SKM-1 (cell line): ENCODE data around the gene NEU1.
"Not testable (repeated sequence)": the region's sequence is repeated elsewhere in the genome, so short reads cannot be mapped to it uniquely, and the experiment has no call there.

Experiments
- DNase-seq: peaks from one replicate; lab custom pipeline; 2025; ENCODE audit not compliant: unreplicated experiment; lab: John Stamatoyannopoulos, UW

Gene NEU1

DNA sequence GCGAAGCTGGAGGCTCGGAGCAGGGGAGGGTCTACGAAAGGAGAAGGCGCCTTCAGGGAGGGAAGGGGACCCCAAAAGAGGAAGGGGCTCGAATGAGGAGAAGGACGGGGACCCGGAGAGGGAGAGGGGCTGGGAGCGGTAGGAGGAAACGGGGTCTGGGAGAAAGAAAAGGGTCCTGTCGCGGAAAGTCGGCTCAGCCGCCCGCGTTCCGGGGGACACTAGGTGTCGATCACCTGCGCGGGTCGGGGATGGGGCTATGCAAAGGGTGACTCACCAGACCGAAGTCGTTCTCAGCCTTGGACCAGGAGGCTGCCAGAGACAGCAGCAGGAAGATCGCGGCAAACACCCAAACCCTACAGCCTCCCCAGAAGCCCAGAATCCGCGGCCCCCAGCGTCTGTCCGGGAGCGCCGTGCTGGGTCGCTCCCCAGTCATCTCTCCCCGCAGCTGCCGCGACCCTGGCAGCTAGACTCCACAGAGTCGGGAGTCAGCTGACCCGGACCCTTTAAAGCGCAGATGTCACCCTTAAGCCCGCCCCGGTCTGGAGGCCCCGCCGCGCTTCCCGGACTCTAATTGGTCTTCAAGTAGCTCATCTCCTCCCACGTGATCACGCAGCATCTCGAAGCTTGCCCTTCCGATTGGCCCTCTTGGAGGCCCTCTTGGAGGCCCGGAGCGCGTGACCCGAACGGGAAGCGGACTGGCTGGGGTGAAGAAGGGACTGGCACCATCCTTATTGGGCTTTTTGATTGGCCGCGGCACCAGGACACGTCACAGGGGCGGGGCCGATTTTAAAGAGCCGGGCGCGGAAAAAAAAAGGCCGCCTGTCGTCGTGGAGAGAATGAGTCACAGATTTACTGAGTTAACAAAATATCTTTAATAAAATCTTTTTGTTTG, at the start of gene NEU1:
TSS of gene NEU1 (minus strand) at position 478 of the 892 bp plus-strand sequence. CDS start at position 433, 45 bp downstream.
- DNase-seq, result peak; percentile 100

- no peak for DNase-seq
Observed at GRCh38 chr6:31911826-31912585, 49.4 kb upstream of the NEU1 start.

- DNase-seq, result not testable (repeated sequence)
Observed at GRCh38 chr6:31909298-31909697, 46.7 kb upstream of the NEU1 start.

DNA sequence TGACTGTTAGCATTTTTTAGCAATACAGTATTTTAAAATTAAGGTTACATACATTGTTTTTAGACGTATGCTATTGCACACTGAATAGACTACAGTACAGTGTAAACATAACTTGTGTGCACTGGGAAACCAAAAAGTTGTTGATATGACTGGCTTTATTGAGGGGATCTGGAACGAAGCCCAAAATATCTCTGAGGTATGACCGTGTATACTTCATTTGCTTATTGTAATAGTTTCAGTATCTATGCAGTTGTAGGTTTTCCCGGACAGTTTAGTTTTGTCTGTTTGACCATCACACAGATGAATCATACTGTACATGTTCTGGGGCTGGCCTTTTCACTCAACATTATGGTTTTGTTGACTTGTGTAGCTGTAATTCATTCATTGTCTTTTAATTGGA, 46.2 kb upstream of the NEU1 start:
- DNase-seq, result no peak

DNA sequence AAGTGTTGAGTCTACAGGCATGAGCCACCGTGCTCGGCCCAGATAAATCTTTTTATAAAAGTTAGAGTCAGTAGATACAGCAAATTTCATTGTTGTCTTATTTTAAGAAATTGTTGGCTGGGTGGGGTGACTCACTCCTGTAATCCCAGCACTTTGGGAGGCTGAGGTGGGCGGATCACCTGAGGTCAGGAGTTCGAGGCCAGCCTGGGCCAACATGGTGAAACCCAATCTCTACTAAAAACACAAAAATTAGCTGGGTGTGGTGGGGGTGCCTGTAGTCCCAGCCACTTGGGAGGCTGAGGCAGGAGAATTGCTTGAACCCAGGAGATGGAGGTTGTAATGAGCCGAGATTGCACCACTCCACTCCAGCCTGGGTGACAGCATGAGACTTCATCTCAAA, 45.6 kb upstream of the NEU1 start:
- not testable (repeated sequence) for DNase-seq

- DNase-seq, result peak; percentile 71
Observed at GRCh38 chr6:31907158-31907813, 44.7 kb upstream of the NEU1 start.

GRCh38 chr6:31906727-31907126, 44.1 kb upstream of the NEU1 start:
- DNase-seq, result not testable (repeated sequence)

- no peak for DNase-seq
Observed at GRCh38 chr6:31906122-31906521, 43.5 kb upstream of the NEU1 start.

- no peak for DNase-seq
Observed at GRCh38 chr6:31905041-31905440, 42.4 kb upstream of the NEU1 start.

DNA sequence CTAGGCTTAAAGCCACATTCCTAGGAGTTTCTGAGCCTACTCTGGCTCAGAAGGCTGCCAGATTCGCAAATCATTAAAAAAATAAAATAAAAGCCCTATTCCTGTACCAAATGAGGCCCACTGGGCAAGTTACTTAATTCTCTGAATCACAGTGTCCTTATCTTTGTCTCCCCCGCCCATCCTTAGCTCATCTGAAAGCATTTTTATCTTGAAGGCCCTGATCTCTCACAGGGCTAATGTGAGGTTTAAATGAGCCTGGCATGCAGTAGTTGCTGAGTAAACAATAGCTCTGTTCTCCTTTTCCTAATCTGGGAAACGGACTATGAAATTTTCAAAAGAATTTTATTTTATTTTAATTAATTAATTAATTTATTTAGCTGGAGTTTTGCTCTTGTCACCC, 41.3 kb upstream of the NEU1 start:
- DNase-seq, result no peak

DNA sequence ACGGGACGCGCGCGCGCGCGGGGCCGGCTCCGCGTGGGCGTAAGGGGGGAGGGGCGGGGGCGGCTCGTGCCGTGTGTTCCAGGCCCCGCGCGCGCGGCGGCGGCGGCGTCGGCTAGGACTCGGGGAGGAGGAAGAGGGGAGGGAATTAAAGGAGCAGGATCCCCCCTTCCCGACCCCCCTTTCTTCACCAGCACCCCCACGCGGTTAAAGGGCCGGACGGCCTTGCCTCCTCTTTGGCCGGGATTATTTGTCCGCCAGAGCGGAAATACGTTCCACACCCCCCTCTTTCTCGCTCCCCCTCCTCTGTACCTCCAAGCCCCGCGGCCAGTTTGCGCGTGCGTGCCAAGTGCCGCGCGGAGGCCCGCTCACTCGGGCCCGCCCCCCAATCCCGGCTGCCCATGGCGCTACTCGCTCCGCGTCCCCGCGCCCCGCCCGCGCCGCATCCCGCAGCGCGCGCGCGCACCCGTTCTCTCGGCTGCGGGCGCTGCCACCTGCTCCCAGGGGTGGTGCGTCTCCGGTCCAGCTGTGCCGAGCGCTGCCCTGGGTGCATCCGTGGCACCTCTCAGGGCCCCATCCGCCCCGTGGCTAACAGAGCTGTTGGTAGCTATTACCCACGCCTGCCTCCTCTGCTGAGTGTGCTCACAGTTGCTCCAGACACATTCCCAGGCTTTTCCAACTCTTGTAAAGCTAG, 39.5 kb upstream of the NEU1 start, which contains the start of gene ZBTB12:
TSS of gene ZBTB12 (minus strand) at position 134 of the 691 bp plus-strand sequence. CDS start 781 bp downstream, outside the sequence.
- DNase-seq, result peak; percentile 69

DNA sequence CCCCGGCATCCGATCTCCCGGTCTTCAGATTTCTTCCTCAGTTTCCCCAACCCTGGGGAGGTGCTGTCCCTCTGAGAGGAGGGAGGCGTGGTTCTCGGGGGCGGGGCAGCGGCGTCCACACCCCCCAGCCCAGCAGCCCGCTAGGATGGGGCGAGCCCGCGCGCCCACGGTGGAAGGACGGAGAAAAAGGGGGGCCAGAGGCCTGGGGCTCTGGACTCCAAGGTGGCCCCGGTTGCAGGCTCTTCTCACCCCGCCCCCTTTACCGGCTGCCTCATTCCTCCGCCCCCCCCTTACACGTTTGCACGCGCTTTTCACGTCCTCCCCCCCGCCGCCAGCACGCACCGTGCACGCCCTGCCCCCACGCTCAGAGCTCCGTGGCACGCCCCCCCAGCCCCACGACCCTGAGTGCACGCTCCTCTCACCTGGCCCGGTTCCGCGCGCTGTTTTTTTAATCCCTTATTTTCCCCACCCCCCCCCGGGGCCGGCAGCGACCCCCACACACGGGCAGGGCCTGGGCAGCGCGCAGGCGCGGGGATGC, 38.9 kb upstream of the NEU1 start:
- DNase-seq, result no peak

DNA sequence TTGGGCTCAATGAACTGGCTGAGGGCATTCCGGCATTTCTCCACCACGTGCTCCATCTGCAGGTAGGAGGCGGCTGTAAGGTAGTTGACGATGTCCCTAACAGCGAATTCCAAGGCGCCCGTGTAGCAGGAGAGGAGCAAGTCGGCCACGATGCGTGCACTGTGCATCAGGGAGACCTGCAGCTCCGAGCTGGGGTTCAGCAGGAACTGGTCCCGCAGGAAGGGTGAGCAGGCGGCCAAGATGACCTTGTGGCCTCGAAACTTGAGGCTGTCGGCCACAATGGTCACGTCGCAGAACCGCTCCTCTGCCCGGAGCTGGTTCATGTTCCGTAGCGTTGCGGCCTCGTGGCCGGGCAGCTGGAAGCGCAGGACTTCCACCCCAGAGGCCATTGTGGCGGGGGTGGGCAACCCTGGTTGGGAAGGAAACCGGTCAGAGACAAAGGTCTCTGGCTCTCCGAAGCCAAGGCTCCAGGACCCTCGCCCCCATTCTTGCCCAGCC, 38.3 kb upstream of the NEU1 start:
- no peak for DNase-seq

- no peak for DNase-seq
Observed at GRCh38 chr6:31899882-31900722, 37.5 kb upstream of the NEU1 start.

- no peak for DNase-seq
Observed at GRCh38 chr6:31899215-31899614, 36.6 kb upstream of the NEU1 start.

DNA sequence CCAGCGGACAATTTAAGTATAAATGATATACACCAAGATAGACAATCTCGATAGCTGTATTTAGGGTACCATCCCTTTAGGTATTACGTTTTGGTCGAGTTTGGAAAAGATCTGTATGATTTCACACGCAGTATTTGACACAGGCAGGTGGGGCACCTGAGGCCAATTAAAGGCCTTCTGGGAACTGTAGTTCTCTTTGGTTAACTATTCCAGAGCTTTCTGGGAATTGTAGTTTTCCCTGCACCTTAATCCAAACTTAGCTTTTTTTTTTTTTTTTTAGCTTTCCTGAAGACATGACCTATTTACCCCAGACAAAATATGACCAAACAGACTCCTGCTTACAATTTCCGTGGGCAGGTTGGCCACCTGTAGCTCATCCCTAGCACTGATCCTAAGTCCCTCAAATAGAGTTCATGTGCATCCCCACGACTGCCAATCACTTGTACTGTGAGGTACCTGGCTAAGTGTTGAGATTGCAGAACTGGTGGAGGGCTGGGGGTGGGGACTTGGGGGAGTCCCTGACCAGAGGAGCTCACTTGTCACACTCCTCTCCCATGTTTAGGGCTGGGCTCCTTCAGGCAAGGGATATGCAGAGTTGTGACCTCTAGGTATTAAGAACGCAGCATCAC, 35.9 kb upstream of the NEU1 start:
- DNase-seq, result peak; percentile 13

DNA sequence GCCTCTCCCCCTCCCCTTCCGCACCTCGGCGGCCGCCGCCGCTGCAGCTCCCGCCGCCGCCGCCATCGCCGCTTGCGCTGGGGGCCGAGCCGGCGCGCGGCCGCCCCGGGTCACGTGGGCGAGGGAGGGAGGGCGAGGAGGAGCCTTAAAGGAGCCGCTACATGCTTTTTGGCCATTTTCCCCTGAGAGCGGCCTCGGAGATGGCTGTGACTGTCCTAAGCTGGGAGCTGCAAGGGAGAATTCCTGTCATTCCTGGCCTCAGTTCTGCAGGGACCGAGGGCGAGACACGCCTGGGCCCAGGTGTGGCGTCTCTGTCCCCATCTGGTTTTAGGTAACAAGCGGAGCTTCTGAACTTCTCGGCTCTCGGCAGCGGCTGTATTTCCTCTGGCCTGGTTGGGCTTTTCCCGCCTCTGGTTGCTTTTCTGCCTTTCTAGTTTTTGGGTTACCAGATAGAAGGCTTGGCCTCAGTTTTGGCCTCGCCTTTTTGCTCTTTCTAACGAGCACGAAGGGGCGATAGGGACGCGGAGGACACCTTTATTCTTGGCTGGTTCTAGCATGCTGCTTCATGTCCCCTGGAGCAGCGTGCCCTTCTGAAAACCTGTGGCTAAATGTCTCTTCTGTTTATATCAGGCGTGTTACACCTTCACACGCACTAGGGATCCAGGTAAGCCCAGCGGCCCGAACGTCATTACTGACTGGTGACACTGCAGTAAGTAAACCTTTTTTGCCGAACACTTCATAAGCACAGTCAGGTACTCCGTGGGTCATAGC, 35.2 kb upstream of the NEU1 start, which contains the start of gene EHMT2:
TSS of gene EHMT2 (minus strand) at position 87 of the 771 bp plus-strand sequence. CDS start at position 66, 21 bp downstream.
- peak; percentile 64 for DNase-seq
